Brain microvascular endothelial cell (primary cell): Measurements from ENCODE around the gene OTULIN.
A peak's percentile ranks its signal among the peaks of the same experiment; 100 is the strongest.

Experiments
- DNase-seq: peaks from one replicate; pipeline ENCODE4 v3.0.0-alpha.2; 2020
- H3K27ac ChIP-seq: fragments of 250-450 bp; sonication (Bioruptor Pico); 2 replicates; pipeline ENCODE4 v1.5.1; 2020; ENCODE audit warnings: mild to moderate bottlenecking, moderate library complexity
- H3K27me3 ChIP-seq: fragments of 250-450 bp; sonication (Bioruptor Pico); replicated peaks from 2 replicates; pipeline ENCODE4 v1.5.1; 2020; ENCODE audit warnings: mild to moderate bottlenecking
- H3K36me3 ChIP-seq: fragments of 250-450 bp; sonication (Bioruptor Pico); replicated peaks from 2 replicates; pipeline ENCODE4 v1.5.1; 2020; ENCODE audit warnings: mild to moderate bottlenecking
- H3K4me3 ChIP-seq: 2 replicates; pipeline ENCODE4 v1.5.1; 2011; ENCODE audit warnings: low read depth, mild to moderate bottlenecking, control low read depth, low read length, moderate library complexity
- in situ Hi-C: cut with HindIII; loops from 2 replicates; pipeline ENCODE4 v1.10.0; 2017; ENCODE audit warnings: low sequenced_read_pairs, low pct_ligation_motif_present
- TF ChIP-seq, protein P1 (sequence below): IDR thresholded peaks from 2 replicates; pipeline ENCODE4 v1.5.1; 2011; ENCODE audit warnings: low read depth, mild to moderate bottlenecking, moderate library complexity, low read length, control low read depth, inconsistent platforms; ENCODE audit errors: missing control alignments

The OTULIN gene

DNA sequence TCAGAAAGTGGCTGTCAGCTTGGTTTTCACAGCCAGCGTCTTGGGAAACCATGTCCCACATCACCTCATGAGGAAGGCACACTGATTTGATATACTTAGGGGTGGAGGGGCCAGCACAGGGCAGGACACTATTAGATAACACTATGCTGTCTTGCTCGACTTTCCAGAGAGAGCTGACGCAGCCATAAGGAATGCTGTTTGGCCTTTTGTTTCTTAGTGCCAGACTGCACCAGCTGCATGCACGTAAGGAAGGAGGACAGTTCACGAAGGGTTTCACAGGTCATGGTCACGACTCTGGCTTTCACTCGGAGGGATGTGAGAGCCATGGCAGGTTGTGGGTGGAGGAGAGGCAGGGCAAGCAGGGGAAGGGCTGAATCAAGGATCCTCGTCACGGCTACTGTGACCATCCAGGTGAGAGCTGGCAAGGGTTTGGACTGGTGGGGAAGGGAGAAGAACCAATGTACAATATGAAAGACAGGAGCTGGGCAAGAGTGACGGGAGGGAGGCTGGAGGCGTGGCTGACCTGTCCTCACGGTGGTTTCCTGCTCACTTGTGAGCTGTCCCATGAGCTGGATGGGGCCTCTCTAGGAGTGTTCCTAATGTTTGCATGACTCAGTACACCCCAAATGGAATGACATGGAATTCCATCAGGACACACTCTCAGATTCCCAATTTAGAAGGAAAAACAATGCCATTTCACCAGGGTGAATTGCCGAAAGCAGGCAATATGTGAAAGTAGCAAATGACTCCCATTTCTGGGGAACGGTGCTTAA, 61.7 kb downstream of the OTULIN start:
- TF ChIP-seq, protein P1, sequence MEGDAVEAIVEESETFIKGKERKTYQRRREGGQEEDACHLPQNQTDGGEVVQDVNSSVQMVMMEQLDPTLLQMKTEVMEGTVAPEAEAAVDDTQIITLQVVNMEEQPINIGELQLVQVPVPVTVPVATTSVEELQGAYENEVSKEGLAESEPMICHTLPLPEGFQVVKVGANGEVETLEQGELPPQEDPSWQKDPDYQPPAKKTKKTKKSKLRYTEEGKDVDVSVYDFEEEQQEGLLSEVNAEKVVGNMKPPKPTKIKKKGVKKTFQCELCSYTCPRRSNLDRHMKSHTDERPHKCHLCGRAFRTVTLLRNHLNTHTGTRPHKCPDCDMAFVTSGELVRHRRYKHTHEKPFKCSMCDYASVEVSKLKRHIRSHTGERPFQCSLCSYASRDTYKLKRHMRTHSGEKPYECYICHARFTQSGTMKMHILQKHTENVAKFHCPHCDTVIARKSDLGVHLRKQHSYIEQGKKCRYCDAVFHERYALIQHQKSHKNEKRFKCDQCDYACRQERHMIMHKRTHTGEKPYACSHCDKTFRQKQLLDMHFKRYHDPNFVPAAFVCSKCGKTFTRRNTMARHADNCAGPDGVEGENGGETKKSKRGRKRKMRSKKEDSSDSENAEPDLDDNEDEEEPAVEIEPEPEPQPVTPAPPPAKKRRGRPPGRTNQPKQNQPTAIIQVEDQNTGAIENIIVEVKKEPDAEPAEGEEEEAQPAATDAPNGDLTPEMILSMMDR: no peak
- peak; percentile 83 for DNase-seq

DNA sequence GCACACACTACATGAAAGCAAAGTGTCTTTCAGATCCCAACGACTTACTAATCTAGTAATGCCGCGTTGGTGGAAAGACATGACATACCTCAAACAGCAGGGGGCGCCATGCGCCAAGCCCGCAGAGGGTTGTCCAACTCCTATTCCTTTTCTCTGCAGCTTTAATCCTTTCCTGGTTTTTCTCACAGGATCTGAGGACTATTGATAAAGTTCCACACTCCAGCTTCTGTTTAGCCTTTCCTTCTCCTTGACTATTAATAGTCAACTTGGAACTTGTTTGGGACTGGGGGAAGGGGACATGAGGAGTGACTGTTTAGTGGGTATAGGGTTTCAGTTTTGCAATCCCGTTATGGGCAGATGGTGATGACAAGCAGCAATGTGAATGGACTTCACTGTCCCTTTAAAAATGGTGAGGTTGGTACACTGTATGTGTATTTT, 62.9 kb downstream of the OTULIN start:
- in situ Hi-C loops: loop anchor here (25.0 kb wide), 1 partner anchor 285 kb away; no protein-coding TSS in a partner anchor

More for the DNA sequence above, 61.7 kb downstream of the OTULIN start:
- peak overlapping the region; percentile 66 for H3K27ac ChIP-seq
- in situ Hi-C loops: loop anchor here (25.0 kb wide), 1 partner anchor 286 kb away; no protein-coding TSS in a partner anchor
- H3K36me3 ChIP-seq: no peaks in the 10 kb centered on the region
- H3K4me3 ChIP-seq: no peak overlapping the region
- H3K27me3 ChIP-seq: no peaks in the 10 kb centered on the region

DNA sequence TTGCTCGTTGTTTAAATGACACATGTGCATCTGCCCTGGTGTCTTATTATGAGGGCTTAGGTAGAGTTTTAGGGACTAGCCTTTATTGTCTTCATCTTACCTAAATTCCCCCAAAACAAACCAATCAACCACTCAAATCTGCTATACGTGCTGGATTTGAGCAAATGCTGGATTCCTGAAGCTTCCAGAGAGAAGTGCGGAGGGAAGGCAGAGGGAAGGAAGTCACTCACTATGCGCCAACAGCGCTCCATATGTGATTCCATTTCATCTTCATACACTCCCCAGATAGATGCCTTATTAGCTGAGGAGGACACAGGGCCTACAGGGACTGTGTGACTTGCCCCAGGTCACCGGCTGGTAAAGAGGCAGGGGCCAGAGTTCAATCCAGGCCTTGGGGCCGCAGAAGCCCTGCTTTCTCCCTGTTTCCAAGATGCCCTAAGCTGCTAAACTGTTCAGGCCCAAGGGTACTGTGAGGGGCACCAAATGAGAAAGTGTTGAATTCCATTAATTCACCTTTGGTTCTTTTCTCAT, 63.5 kb downstream of the OTULIN start:
- H3K27ac ChIP-seq: no peak overlapping the region
- in situ Hi-C loops: loop anchor here (25.0 kb wide), 1 partner anchor 284 kb away; no protein-coding TSS in a partner anchor

More for the DNA sequence above, 62.9 kb downstream of the OTULIN start:
- peak; percentile 79 for DNase-seq
- Histone ChIP-seq H3K36me3 (peaks cover 2% of the 10 kb centered on the region), H3K27me3 (no peaks in the 10 kb centered on the region), H3K27ac (no peak overlapping the region), H3K4me3 (no peak overlapping the region)
- TF ChIP-seq, protein P1: peak; percentile 95

DNA sequence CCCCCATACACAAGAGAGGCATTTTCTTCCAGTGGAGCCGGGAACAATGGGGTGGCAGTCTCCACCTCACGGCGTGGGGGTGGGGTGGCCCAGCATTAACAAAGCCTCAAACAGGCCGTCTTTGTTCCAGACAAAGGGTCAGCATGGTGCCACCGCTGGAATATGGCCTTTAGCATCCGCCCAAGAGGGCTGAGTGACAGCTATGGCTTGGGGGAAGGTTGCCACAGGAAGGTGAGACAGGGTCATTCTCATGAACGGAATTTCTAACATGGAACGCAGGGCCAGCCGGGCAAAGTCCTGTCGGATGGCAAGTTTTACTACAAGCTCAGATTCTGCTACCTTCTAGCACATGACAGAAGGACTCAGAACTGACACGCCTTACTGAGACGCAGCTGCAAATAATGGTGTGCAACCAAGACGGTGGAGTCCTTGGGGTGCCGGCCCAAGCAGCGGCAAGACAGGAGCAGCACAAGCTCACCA, 64.0 kb downstream of the OTULIN start:
- Histone ChIP-seq H3K4me3 (no peak overlapping the region), H3K36me3 (peaks cover 6% of the 10 kb centered on the region), H3K27ac (no peak overlapping the region), H3K27me3 (no peaks in the 10 kb centered on the region)
- TF ChIP-seq, protein P1: no peak
- no peak for DNase-seq
- in situ Hi-C loops: loop anchor here (25.0 kb wide), 1 partner anchor 284 kb away; no protein-coding TSS in a partner anchor

More for the DNA sequence above, 63.5 kb downstream of the OTULIN start:
- DNase-seq: no peak
- Histone ChIP-seq H3K4me3 (no peak overlapping the region), H3K36me3 (peaks cover 4% of the 10 kb centered on the region), H3K27me3 (no peaks in the 10 kb centered on the region)
- TF ChIP-seq, protein P1: no peak

DNA sequence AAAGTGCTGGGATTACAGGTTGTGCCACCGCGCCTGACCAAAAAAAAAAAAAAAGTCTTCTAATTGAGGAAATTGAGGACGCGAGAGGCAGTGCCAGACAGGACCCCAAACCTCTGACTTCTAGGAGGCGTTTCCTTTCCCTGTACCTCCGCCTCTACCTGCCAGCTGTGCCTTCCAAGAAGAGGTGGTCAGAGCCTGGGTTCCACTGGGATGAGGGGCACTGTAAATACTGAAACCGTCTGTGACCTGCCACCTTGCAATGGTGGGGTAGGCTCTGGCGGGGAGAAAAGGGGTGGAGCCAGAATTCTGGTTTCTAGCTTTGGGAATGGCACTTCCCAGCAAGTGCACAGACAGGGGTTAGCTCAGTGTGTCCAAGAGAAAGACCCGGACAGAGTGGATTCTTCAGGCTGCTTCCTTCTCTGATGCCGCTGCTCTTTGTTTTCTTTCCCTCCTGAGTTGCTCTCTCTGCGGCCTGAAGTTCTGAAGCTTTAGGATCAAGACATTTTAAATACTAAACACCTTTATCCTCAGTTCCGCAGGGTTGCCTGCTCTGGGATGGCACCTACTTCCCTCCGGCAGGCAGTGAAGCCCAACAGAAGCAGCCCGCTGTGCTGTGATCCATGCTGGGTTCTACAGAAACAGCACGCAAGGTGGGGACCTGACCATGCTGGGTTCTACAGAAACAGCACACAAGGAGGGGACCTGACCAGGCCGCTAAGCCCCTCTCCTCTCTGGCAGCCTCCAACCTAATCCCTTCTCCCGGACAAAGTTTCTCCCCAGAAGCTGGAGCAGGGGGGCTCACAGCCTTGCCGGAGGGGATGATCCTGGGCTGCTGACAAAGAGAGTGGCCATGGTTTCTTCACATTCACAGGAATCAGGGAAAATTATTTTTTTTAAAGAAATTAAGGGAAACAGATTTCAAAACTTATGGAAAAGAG, 65.2 kb downstream of the OTULIN start:
- no peak for DNase-seq
- H3K27me3 ChIP-seq: no peaks in the 10 kb centered on the region
- peaks cover 6% of the 10 kb centered on the region for H3K36me3 ChIP-seq
- in situ Hi-C loops: loop anchor here (25.0 kb wide), 1 partner anchor 283 kb away; no protein-coding TSS in a partner anchor
- H3K4me3 ChIP-seq: no peak overlapping the region
- TF ChIP-seq, protein P1: no peak
- H3K27ac ChIP-seq: no peak overlapping the region
